LNCaP clone FGC (cell line): ENCODE data around the gene SPTBN1.

Source experiments
- DNase-seq: peaks from one replicate; pipeline ENCODE4 v3.0.0-alpha.2; 2011; ENCODE audit warnings: low read depth
- H3K4me3 ChIP-seq: 2 replicates; pipeline ENCODE4 v1.5.1; 2011; ENCODE audit warnings: mild to moderate bottlenecking, low read depth, low read length, control low read depth
- CTCF ChIP-seq: IDR thresholded peaks from 2 replicates; pipeline ENCODE4 v1.5.1; 2012; ENCODE audit warnings: mild to moderate bottlenecking; ENCODE audit not compliant: control insufficient read depth, insufficient read depth; ENCODE audit errors: extremely low read depth

SPTBN1 gene

GRCh38 chr2:54432251-54433015, 23.7 kb upstream of the SPTBN1 start:
- H3K4me3 ChIP-seq, result no peak overlapping the region
- TF ChIP-seq CTCF, result no peak
- DNase-seq, result no peak

- DNase-seq, result no peak
- H3K4me3 ChIP-seq, result no peak overlapping the region
- no peak for TF ChIP-seq CTCF
Observed at GRCh38 chr2:54434229-54434628, 21.9 kb upstream of the SPTBN1 start.

DNA sequence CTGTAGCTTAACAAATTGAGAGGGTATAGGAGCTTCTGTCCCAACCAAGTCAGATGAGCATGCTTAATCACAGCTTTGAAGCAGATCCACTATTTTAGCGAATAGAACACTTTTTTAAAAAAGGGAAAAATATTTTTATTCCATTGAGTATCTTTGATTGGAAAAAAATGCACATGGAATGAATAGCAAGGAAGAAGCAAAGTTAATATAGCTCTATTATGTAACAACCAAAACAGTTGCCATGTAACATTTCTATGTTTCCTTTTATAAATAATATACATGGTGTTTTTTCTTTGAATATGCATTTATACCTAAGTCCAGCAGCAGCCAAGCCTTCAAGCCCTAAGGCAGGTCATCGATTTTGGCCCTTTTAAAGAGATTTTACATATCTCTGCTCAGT, 21.4 kb upstream of the SPTBN1 start:
- TF ChIP-seq CTCF, result no peak
- no peak overlapping the region for H3K4me3 ChIP-seq

DNA sequence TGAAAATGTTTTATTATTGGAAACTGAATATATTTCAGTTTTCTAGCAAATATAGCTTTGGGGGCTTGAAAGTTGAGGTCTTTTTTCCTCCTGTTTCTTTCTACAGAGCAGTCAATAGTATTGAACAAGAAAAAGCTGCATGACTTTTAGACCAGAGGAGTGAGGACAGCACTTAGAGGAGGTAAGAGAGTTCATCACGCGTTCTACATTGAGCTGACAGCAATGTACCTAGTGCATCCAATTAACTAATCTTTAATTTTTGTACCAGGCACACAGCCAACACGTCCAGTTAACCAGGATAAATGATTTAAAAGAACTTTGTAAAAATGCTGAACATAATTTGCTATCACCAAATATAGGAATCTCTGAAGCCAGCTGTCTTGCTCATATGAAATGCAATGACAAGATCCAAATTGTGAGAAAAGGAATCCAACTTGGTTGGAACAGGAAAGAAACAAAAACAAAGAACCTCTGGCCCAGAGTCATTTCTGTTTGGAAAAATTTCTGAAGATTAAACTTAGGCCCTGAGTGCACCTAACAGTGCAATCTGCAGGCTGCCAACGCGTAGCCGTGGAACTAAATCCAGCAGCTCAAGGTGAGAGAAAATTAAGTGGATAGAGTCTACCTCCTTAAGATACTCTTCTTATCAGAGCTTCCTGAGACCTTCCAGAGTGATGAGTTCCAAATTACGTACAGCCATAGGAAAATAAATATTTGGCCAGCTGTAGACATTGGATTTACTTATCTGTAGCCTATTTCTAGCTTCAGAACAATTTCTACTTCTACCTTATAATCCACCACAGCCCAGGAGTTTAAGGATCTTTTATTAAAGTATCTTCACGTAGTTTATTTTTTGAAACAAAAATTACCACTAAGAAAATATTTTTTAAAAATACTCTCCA, 20.6 kb upstream of the SPTBN1 start:
- H3K4me3 ChIP-seq, result no peak overlapping the region
- DNase-seq, result no peak
- no peak for TF ChIP-seq CTCF

More for the DNA sequence above, 21.4 kb upstream of the SPTBN1 start:
- no peak for DNase-seq

GRCh38 chr2:54437588-54437987, 18.5 kb upstream of the SPTBN1 start:
- TF ChIP-seq CTCF, result no peak
- no peak overlapping the region for H3K4me3 ChIP-seq
- DNase-seq, result no peak

GRCh38 chr2:54438271-54438670, 17.9 kb upstream of the SPTBN1 start:
- DNase-seq, result no peak
- H3K4me3 ChIP-seq, result no peak overlapping the region
- no peak for TF ChIP-seq CTCF
